GM21576 (cell line): ENCODE results near the gene EPG5.
"Not testable (repeated sequence)": the region's sequence is repeated elsewhere in the genome, so short reads cannot be mapped to it uniquely, and the experiment has no call there.

ENCODE experiments used
- ATAC-seq: cut with Tn5 transposase; IDR thresholded peaks from one replicate; pipeline ENCODE4 v1.9.1; 2021; ENCODE audit warnings: mild to moderate bottlenecking, moderate library complexity; ENCODE audit not compliant: unreplicated experiment

Gene EPG5

DNA sequence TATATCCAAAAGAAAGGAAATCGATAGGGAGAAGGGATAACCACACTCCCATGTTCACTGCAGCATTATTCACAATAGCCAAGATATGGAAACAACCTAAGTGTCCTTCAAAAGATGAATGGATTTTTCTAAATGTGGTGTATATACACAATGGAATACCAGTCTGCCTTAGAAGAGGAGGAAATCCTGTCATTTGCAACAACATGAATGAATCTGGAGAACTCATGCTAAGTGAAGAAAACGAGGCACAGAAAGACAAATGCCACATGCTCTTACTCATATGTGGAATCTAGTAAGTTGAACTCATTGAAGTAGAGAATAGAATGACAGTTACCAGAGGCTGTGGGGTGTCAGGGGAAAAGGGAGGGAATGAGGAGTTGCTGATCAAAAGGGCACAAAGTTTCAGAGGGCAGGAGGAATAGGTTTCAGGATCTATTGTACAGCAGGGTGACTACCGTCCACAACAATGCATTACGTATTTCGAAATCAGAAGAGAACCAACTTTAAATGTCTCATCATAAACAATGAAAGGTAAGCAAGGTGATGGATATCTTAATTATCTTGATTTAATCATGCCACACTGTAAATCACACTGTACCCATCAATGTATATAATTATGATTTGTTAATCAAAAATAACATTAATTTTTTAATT is 95.6 kb downstream of the EPG5 start:
- ATAC-seq: no peak

DNA sequence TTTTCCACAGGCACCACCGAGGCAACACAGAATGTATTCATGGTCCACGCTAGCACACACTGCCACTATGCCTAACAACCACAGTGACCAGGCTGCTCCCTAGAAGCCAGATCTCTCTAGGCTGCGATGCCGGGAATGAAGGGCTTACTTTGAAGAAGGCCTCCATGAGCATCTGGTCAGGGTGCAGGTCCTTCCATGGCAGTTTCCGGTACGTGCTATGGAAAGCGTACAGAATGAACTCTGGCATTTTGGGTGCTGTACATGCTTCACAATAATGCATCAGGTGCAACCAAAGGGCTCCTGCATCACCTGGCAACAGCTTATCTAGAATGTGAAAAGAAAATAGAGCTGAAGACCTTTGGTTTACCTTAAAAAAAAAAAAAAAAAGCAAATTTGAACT is 96.7 kb downstream of the EPG5 start:
- ATAC-seq: no peak

DNA sequence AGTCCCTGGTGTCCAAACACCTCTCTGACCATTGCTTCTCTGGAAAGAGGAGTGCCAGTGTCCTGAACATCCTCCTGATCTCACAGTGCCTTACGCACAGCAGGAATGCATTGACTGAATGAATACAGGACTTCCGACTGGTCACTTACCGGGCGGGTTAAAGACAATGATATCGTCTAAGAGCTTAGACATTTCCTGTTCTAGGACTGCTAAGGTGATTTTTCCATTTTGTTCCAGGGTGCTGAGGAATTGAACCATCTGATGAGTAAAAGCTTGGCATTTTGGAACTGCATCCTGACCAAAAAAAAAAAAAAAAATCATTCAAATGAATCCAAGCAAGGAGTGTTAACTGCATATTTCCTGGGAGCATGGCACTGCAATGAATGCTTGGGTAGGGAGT is 101.7 kb downstream of the EPG5 start:
- no peak for ATAC-seq

DNA sequence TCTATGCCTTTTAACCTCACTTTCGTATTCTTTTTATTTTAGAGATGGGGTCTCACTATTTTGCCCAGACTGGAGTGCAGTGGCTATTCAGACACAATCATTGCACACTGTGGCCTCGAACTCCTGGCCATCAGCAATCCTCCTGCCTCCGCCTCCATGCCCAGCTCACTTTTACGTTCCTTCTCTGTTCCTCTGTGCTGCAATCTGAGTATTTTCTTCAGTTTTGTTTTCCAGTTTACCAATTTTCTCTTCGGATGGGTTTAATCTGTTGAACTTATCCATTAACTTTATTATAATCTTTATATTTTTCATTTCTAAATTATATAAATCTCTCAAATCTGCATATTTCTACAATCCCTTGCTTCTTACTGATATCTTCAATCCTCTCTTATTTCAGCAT is 103.0 kb downstream of the EPG5 start:
- ATAC-seq: no peak

DNA sequence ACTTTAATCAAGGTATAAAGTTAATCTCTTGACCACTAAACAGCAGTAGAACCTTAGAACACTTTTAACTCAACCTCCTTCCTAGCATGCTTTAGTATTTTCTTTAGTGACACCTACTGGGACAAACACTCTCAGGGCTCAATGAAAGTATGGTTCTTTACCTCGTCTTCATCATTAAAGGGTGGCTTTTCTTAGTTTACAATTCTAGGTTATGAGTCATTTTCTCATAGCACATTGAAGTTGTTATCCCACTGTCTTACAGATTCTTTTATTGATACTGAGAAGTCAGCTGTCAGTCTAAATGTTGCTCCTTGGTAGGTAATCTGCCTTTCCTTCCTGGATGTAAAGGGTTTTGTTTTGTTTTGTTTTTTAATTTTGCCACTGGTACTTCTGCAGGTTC is 103.7 kb downstream of the EPG5 start:
- no peak for ATAC-seq

DNA sequence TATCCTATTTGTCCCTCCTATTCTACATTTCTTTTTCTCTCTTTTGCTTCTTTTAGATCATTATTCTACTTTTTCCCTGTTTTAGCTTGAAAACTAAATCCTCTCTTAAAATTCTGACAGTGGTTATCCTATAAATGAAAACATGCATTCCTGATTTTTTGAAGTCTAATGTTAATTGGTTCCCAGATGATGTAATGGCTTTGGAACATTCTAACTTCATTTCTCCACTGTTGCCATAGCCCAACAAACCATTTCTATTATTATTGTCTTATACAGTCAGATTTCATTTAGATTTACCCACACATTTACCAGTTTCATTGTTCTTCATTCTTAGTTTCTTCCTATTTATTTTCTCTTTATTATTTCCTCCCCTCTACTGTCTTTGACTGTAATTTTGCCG is 105.2 kb downstream of the EPG5 start:
- ATAC-seq: no peak

DNA sequence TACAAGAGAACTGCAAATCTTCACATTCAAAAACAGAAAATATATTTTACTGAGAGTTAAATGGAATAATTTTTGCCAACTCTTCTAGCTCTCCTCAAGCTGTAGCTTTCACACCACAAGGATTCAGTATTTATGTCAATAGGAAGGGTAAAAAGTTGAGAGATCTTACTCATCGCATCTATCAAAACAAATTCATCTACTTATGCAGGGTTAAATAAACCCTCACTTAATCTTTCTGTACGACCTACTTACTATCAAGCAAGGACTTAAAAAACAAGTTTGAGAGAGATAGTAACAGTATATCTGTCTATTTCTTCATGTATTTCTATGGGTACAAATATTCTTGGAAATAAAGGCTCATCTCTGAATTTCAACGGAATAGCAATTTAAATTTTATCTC is 106.2 kb downstream of the EPG5 start:
- no peak for ATAC-seq

DNA sequence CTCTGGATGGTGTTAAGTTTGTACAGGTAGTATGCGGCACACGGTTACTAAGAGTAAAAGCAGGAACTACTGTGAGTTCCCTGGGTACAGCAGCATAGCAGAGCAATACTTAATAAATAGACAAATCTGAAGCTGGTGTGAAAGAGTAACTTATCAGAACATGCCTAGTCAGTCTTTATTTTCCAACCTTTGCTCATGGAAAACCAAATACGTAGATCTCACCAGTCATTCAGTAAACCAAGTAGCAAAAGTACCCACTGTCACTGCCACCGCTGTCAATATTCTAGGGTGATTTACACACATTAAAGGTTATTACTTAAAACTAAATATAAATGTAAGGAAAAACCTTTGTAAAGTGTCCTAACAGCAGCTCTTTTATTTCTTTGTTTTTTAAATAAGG is 106.6 kb downstream of the EPG5 start:
- ATAC-seq: no peak

DNA sequence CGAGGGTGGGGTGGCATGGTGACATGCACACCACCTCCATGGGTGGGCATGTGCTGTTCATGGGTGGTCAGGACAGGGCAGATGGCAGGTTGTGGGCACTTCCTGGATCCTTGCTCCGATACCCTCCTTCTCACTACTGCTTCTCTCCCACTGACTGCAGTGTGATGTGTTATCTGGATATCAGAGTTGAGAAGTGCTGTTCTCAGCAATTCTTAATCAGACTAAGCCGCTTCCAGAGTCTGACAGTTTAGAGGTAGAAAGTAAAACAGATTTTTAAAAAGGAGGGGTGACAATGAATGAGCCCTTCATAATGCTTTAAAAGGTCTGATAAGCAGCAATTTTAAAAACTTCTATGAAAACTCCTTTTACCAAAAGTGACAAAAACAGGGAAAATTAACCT is 107.8 kb downstream of the EPG5 start:
- no peak for ATAC-seq

DNA sequence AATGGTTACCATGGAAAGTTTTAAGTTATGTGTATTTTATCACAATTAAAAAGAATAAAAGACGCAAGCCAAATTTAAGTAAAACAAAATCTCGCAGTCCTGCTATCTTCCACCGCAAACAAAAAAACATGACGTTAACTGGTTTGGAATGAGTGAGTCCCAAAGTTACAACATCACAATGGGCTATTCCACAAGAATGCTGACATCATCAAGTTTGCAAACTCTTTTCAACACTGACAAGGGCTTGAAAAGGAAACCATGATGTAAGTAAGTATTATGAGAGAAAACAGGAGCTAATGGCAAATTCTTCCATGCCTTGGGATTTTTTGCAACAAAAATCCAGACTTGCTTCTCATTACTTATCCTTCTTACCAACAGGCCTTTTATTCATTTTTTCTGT is 110.6 kb downstream of the EPG5 start:
- ATAC-seq: no peak

DNA sequence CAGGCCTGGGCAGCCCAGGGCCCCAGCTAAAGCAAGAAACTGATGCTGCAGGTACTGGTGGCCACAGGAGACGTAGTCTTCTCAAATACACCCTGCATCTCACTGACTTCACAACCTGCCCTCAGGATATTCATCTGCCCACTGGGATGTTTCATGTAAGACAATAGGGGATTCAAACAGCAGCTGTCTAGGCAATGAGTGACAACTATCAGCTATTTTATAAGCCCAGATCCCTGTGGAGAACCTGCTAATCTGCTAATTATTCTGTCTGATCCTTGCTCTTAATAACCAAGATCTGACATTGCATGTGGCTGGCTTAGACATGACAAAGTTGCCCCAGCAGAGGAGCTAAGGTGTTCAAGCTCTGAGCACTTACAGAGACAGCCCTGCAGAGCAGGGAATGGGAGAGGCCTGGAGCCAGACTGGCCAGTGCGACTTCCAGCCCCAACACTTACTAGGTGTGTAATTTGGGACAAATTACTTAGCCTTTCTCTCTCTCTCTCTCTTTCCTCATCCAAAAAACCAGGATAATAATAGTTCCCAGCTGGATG is 113.0 kb downstream of the EPG5 start:
- no peak for ATAC-seq

DNA sequence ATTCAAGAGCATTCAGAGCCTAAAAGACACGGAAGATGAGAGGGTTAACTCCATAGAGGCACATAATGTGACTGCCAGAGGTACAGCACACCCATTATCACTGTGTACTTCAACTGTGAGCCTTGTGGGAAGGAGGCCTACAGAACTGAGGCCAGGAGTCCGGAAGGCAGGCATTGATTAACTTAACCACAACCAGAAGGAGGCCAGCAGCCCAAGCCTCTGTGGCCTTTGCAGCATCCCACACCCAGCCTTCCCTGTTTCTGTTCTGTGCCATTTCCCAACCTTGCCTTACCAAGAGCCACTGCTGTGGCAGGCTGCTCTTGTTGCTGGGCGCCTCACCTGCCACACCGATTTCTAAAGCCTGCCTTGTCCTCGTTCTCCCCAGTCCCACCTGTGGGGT is 114.5 kb downstream of the EPG5 start:
- no peak for ATAC-seq

DNA sequence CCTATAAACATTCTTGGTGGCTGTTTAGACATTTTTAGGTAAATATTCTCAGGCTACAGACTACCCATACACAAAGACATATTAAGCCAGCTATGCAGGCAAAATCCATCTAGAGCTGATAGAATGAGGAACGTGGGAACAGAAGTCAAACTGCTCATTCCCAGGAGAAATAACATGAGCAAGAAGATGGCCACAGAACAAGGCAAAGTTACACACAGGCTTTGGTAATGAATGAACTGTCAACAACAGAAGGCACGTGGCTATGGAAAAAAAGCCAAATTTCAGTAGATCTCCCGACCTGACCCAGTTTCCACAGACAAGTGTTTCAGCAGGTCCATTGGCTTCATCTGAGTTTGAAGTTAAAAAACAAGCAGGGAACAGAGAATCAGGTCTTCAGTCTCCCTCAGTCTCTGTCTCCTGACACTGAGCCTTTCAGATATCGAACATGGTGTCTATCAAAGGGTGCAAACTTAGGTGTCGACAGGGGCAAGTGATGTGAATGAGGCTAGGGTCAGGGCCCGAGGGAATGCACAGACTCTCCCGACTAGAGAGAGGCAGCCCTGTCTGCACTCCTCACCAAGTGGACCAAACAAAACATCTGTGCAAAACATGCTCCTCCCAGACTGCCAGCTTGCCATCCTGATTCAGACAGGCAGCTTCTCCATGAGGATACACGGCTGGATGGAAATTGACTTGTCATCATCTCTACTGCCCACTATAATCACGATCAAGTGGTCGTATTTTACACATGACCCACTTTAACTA is 115.8 kb downstream of the EPG5 start:
- ATAC-seq: no peak

DNA sequence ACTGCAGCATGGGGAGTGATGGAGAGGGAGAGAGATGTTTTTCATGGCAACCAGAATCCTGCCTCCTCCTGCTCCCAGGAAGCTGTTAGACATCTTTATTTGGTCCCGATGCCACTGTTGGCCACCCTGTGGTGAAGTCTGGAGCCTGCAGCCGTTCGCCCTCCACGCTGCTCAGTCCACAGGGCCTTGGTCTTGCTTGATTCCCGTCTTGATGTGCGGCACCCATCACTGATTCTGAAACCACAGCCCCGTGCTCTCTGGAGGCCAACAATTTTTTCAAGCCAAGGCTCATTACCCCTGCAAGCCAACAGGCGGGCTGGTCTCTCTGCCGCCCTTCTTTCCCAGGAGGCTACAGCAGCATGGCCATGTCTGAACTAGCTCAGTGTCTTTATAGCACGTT is 117.1 kb downstream of the EPG5 start:
- no peak for ATAC-seq

DNA sequence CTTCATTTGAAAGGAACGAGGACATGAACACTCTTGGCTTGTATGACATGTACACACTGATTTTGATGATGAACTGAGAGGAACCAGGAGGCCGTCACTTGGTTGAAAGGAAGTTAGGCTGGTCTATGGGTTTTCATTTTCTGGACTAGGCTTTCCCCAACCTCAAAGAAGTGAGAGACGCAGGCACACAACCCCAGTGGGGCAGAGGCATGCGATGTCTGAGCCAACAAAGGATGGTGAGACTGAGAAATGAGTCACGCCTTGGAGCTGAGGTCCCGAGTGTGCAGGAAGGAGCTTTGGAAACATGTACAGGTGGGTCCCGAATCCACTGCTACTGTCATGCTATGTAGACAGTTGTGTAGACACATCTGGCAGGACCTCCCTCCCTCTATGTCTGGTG is 117.6 kb downstream of the EPG5 start:
- no peak for ATAC-seq

DNA sequence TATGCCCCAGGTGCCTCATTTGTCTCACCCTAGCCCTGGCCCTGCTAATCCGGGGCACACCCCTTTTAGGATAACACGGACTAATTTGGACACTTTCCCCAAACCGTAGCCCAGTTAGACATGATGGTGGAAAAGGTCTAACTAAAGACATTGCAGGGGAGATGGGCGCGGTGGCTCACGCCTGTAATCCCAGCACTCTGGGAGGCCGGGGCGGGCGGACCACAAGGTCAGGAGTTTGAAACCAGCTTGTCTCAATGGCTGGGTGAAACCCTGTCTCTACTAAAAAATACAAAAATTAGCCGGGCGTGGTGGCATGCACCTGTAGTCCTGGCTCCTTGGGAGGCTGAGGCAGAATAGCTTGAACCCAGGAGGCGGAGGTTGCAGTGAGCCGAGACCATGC is 118.5 kb downstream of the EPG5 start:
- ATAC-seq: not testable (repeated sequence)

DNA sequence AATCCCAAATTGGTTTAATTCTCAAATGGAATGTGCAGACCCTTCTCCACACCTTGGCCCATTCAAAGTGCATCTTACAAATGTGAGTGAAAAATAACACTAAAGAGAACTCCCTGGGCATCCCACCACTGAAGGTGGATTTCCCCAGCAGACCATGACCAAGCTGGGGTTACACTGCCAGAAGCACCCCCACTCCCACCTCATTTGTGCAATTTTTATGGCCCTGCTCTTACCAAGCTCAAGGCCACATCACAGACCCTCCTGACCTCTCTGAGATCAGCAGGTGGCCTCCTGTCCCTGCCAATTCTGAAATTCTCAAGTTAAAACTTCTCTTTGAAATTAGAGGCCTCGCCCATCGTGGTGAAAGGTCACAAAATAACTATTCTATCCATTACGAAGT is 120.0 kb downstream of the EPG5 start:
- no peak for ATAC-seq

DNA sequence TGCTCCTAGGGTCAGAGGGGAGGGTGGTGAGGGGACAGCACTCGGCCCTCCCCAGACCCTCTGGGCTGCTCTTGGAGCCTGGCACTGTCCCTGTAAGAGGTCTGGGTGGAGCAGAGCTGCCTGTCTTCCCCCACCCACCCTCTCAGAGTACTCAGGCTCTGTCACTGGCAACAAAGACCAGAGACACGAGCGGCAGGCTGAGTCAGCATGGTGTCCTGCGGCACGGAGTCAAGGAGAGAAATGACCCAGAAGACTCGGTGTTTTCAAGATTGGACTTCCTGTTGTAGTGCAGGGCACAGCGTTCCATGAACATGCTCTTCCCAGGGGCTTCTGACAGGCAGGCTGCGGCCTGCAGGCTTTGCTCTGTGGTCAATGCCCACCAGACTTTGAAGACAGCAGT is 121.7 kb downstream of the EPG5 start:
- no peak for ATAC-seq

DNA sequence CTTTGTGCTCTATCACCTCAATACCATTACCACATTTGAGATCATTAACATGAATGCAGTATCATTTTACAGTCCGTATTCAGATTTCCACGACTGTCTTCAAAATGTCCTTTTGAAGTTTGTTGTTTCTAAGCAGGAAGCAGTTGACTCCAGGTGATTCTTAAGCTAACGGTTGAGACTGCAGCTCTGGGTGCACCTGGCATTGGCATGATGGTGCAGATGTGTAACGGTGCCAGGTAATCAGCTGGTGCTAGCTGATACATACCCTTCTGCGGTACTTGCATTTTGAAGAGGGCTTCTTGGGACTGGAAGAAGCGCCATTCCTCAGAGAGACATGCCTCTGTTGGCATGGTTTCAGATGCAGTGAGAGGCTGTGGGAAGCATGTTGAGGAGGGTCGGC is 122.2 kb downstream of the EPG5 start:
- no peak for ATAC-seq

DNA sequence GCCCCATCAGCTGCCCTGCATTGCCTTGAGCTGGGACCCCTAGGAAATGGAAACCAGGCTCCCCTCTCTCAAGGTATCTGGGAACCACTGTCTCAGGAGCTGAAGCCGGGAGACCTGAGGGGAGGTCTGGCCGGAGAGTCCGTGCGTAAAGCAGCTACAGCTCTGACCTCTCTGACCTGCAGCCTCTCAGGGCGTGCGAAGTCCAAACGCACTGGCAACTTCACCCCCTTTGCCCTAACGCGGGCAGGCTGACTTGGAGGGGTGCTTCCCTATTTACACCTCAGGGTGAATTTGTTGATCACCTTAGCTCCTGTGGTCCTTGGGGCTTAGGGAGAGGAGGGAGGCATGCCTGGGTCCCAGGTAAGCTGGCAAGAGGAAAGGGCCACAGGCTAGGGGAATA is 124.1 kb downstream of the EPG5 start:
- ATAC-seq: no peak

DNA sequence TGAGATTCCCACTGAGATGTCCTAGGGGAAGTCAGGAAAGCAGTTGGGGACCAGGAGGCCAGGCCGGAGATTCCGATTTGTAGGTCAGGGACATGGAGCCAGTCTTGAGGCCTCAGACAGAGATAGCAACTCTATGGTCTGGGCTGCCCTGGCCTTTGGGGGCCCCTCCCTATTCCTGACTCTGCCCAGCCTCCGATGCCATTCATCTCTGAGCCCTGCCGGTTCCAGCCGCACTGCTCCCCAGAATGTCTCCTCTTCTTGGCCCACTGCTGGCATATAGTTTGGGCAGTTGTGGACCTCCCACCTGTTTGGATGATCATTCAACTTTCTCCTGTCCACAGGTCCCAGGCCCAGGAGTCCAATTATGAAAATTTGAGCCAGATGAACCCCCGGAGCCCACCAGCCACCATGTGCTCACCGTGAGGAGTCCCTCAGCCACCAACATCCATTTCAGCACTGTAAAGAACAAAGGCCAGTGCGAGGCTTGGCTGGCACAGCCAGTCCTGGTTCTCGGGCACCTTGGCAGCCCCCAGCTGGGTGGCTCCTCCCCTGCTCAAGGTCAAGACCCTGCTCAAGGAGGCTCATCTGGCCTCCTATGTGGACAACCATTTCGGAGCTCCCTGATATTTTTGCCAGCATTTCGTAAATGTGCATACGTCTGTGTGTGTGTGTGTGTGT is 125.2 kb downstream of the EPG5 start:
- no peak for ATAC-seq
